NCI-H510A (cell line): ENCODE measurements around the gene IFNG-AS1.

Experiments
- DNase-seq: peaks from one replicate; lab custom pipeline; 2025; lab: John Stamatoyannopoulos, UW

Gene IFNG-AS1

GRCh38 chr12:68037616-68038255 is 48.5 kb downstream of the IFNG-AS1 start:
- no peak for DNase-seq

GRCh38 chr12:68038650-68039049 is 49.4 kb downstream of the IFNG-AS1 start:
- no peak for DNase-seq

- peak; percentile 49 for DNase-seq
Observed at GRCh38 chr12:68040450-68041075, 51.3 kb downstream of the IFNG-AS1 start.

- DNase-seq, result peak; percentile 45
Observed at GRCh38 chr12:68042212-68042699, 53.0 kb downstream of the IFNG-AS1 start.

GRCh38 chr12:68043435-68043834 is 54.2 kb downstream of the IFNG-AS1 start:
- DNase-seq, result no peak

GRCh38 chr12:68048648-68049297 is 59.5 kb downstream of the IFNG-AS1 start:
- no peak for DNase-seq

- DNase-seq, result no peak
Observed at GRCh38 chr12:68056300-68056699, 67.1 kb downstream of the IFNG-AS1 start.

- DNase-seq, result no peak
Observed at GRCh38 chr12:68063900-68064590, 74.8 kb downstream of the IFNG-AS1 start.

- DNase-seq, result no peak
Observed at GRCh38 chr12:68065163-68065562, 75.9 kb downstream of the IFNG-AS1 start.

- no peak for DNase-seq
Observed at GRCh38 chr12:68065687-68066086, 76.4 kb downstream of the IFNG-AS1 start.

GRCh38 chr12:68067762-68068376 is 78.6 kb downstream of the IFNG-AS1 start:
- no peak for DNase-seq

GRCh38 chr12:68069275-68069674 is 80.0 kb downstream of the IFNG-AS1 start:
- no peak for DNase-seq
